HEK293 (cell line): ENCODE results near the gene MKKS.

Experiments used
- CTCF ChIA-PET: fragments of 350-600 bp; formaldehyde crosslinking; extraction: SDS; loops from one replicate; lab custom pipeline; 2021; ENCODE audit warnings: antibody characterized with exemption; lab: Yijun Ruan, JAX
- POLR2A ChIA-PET: fragments of 300-600 bp; formaldehyde crosslinking; extraction: SDS; loops from one replicate; lab custom pipeline; 2020; ENCODE audit warnings: antibody characterized with exemption, inconsistent platforms; lab: Yijun Ruan, JAX
- H3K27ac ChIP-seq: fragments of 200-500 bp; sonication (Bioruptor generic); 2 replicates; pipeline ENCODE4 v1.5.1; 2014; ENCODE audit warnings: low read depth, low read length, control low read depth, inconsistent platforms; ENCODE audit errors: extremely low read depth
- H3K36me3 ChIP-seq, 2 experiments: fragments of 200-500 bp in 1 of 2; sonication (Bioruptor generic) in 1 of 2; 1 replicate in 1 of 2; 2 replicates in 1 of 2; pipeline ENCODE4 v1.5.1; 2014 to 2017; ENCODE audit warnings: inconsistent platforms in 2 of 2, low read length in 2 of 2; ENCODE audit not compliant: control insufficient read depth in 2 of 2, insufficient read depth in 1 of 2
- H3K4me1 ChIP-seq: fragments of 200-500 bp; sonication (Bioruptor generic); 2 replicates; pipeline ENCODE4 v1.5.1; 2014; ENCODE audit warnings: mild to moderate bottlenecking, low read length, inconsistent platforms; ENCODE audit not compliant: control insufficient read depth, insufficient read depth
- H3K4me3 ChIP-seq: 2 replicates; pipeline ENCODE4 v1.5.1; 2011; ENCODE audit warnings: low read depth, mild to moderate bottlenecking, control low read depth, low read length, moderate library complexity
- H3K9me3 ChIP-seq: fragments of 200-500 bp; sonication (Bioruptor generic); 2 replicates; pipeline ENCODE4 v1.5.1; 2014; ENCODE audit warnings: low read depth, low read length, inconsistent platforms; ENCODE audit not compliant: control insufficient read depth, insufficient read depth
- BCL11B ChIP-seq: fragments of 450-650 bp; formaldehyde crosslinking; IDR thresholded peaks from 2 replicates; pipeline ENCODE4 v1.5.1; 2016; ENCODE audit warnings: low read depth, missing biosample characterization, missing genetic modification characterization
- EGR2 ChIP-seq: fragments of 450-650 bp; formaldehyde crosslinking; IDR thresholded peaks from 2 replicates; pipeline ENCODE4 v1.5.1; 2016; ENCODE audit warnings: low read depth, missing biosample characterization, missing genetic modification characterization
- REPIN1 ChIP-seq: fragments of 450-650 bp; formaldehyde crosslinking; IDR thresholded peaks from 2 replicates; pipeline ENCODE4 v1.5.1; 2017; ENCODE audit warnings: missing biosample characterization, missing genetic modification characterization, low read depth
- YY1 ChIP-seq: fragments of 450-650 bp; formaldehyde crosslinking; IDR thresholded peaks from 2 replicates; pipeline ENCODE4 v1.5.1; 2018; ENCODE audit warnings: missing biosample characterization, missing genetic modification characterization
- ZBTB20 ChIP-seq: fragments of 450-650 bp; formaldehyde crosslinking; IDR thresholded peaks from 2 replicates; pipeline ENCODE4 v1.5.1; 2016; ENCODE audit warnings: missing biosample characterization, missing genetic modification characterization
- ZEB2 ChIP-seq: fragments of 450-650 bp; formaldehyde crosslinking; IDR thresholded peaks from 2 replicates; pipeline ENCODE4 v1.5.1; 2016; ENCODE audit warnings: missing biosample characterization, missing genetic modification characterization
- ZNF114 ChIP-seq: fragments of 450-650 bp; formaldehyde crosslinking; IDR thresholded peaks from 2 replicates; pipeline ENCODE4 v1.5.0; 2017; ENCODE audit warnings: missing biosample characterization, missing genetic modification characterization
- ZNF155 ChIP-seq: fragments of 450-650 bp; formaldehyde crosslinking; IDR thresholded peaks from 2 replicates; pipeline ENCODE4 v1.5.1; 2016; ENCODE audit warnings: missing biosample characterization, missing genetic modification characterization
- ZNF239 ChIP-seq: fragments of 450-650 bp; formaldehyde crosslinking; IDR thresholded peaks from 2 replicates; pipeline ENCODE4 v1.5.1; 2016; ENCODE audit warnings: missing biosample characterization, missing genetic modification characterization
- ZNF341 ChIP-seq: fragments of 450-650 bp; formaldehyde crosslinking; IDR thresholded peaks from 2 replicates; pipeline ENCODE4; 2016; ENCODE audit warnings: low read depth, missing biosample characterization, missing genetic modification characterization
- ZNF426 ChIP-seq: fragments of 450-650 bp; formaldehyde crosslinking; IDR thresholded peaks from 2 replicates; pipeline ENCODE4 v1.5.1; 2017; ENCODE audit warnings: missing biosample characterization, missing genetic modification characterization, mild to moderate bottlenecking, inconsistent platforms, moderate library complexity
- ZNF626 ChIP-seq: fragments of 450-650 bp; sonication (Bioruptor Pico); formaldehyde crosslinking; IDR thresholded peaks from 2 replicates; pipeline ENCODE4 v1.5.1; 2018; ENCODE audit warnings: missing biosample characterization, missing genetic modification characterization, inconsistent platforms
- ZNF654 ChIP-seq: fragments of 450-650 bp; formaldehyde crosslinking; IDR thresholded peaks from 2 replicates; pipeline ENCODE4 v1.5.1; 2016; ENCODE audit warnings: low read depth, missing biosample characterization, missing genetic modification characterization
- ZNF768 ChIP-seq: fragments of 450-650 bp; formaldehyde crosslinking; IDR thresholded peaks from 2 replicates; pipeline ENCODE4 v1.5.1; 2018; ENCODE audit warnings: missing biosample characterization, mild to moderate bottlenecking, missing genetic modification characterization
- TF ChIP-seq, protein P1 (sequence below): fragments of 450-650 bp; formaldehyde crosslinking; IDR thresholded peaks from 2 replicates; pipeline ENCODE4 v1.5.1; 2017; ENCODE audit warnings: missing biosample characterization, missing genetic modification characterization
- TF ChIP-seq, protein P2 (sequence below): fragments of 450-650 bp; formaldehyde crosslinking; IDR thresholded peaks from 2 replicates; pipeline ENCODE4 v1.5.1; 2016; ENCODE audit warnings: missing biosample characterization, missing genetic modification characterization, low read depth
- TF ChIP-seq, protein P3 (sequence below): fragments of 450-650 bp; formaldehyde crosslinking; IDR thresholded peaks from 2 replicates; pipeline ENCODE4 v1.5.1; 2016; ENCODE audit warnings: missing biosample characterization, missing genetic modification characterization
- TF ChIP-seq, protein P4 (sequence below): fragments of 450-650 bp; formaldehyde crosslinking; IDR thresholded peaks from 2 replicates; pipeline ENCODE4 v1.5.1; 2016; ENCODE audit warnings: missing biosample characterization, missing genetic modification characterization
- TF ChIP-seq, protein P5 (sequence below): fragments of 450-650 bp; formaldehyde crosslinking; IDR thresholded peaks from 2 replicates; pipeline ENCODE4 v1.5.0; 2017; ENCODE audit warnings: missing biosample characterization, missing genetic modification characterization, borderline replicate concordance

MKKS gene

DNA sequence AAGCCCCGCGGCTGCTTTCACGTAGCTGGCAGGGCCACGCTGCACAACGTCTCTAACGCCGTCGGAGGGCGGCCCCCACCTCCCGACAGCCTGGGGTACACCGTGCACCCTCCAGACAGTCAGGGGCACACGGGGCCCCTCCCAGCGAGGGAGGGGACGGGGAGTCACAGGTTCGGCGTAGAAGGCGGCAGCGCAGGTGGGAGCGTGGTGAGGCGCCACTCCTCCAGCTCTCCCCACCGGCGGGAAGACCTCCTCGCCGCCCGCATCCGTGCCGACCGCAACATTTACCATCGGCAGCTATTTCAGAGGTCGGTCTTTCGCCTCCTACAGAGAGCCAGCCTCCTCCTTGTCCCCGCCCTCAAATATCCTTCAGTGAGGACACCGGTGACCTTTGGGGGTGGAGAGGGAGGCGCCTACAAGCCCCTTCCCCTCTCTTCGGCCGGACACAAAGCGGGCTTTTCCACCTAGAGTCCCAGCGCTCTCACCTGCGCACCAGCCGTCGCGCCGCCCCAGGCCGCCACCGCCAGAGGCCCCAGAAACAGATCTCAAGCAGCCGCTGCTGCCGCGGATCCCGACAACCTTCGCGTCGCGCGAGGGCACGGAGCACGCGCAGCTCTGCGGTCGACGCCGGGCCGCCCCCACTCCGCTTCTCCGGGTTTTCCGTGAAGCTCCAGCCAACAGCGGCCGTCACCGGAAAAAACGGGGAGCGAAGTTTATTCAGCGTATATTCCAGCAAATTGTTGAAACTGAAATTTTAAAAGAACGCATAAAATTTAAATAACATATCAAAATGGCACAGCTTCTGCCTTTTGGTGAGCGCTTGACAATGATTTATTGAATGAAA lies at the start of gene MKKS (continued):
- TF ChIP-seq, protein P1, sequence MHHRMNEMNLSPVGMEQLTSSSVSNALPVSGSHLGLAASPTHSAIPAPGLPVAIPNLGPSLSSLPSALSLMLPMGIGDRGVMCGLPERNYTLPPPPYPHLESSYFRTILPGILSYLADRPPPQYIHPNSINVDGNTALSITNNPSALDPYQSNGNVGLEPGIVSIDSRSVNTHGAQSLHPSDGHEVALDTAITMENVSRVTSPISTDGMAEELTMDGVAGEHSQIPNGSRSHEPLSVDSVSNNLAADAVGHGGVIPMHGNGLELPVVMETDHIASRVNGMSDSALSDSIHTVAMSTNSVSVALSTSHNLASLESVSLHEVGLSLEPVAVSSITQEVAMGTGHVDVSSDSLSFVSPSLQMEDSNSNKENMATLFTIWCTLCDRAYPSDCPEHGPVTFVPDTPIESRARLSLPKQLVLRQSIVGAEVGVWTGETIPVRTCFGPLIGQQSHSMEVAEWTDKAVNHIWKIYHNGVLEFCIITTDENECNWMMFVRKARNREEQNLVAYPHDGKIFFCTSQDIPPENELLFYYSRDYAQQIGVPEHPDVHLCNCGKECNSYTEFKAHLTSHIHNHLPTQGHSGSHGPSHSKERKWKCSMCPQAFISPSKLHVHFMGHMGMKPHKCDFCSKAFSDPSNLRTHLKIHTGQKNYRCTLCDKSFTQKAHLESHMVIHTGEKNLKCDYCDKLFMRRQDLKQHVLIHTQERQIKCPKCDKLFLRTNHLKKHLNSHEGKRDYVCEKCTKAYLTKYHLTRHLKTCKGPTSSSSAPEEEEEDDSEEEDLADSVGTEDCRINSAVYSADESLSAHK (tag by site-specific recombination) = peak; percentile 47; the same call in 1 of the 2 replicates

DNA sequence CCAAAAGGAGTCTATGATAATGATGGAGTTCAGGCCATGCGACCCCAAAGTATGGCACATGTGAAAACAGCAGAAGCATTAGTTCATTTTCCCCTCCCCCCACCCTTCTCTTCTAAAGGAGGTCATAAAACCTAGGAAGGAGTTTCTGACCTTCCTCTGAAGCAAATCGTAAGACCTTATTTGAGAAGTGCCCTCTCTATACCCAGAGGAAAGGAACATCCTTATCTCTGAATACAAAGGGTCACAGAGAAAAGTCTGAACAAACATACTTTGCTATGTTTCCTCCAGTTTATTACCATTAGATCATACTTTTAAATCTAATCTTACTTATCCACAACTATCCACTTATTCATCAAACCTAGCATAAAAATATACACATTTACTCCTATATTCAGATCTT lies 49.7 kb upstream of the MKKS start:
- no peaks in the 10 kb centered on the region; a peak in 1 of 3 replicates for H3K36me3 ChIP-seq
- no peaks in the 10 kb centered on the region for H3K9me3 ChIP-seq
- POLR2A ChIA-PET = no interaction called here
- H3K4me3 ChIP-seq = no peak overlapping the region
- TF ChIP-seq, protein P2, sequence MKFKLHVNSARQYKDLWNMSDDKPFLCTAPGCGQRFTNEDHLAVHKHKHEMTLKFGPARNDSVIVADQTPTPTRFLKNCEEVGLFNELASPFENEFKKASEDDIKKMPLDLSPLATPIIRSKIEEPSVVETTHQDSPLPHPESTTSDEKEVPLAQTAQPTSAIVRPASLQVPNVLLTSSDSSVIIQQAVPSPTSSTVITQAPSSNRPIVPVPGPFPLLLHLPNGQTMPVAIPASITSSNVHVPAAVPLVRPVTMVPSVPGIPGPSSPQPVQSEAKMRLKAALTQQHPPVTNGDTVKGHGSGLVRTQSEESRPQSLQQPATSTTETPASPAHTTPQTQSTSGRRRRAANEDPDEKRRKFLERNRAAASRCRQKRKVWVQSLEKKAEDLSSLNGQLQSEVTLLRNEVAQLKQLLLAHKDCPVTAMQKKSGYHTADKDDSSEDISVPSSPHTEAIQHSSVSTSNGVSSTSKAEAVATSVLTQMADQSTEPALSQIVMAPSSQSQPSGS = no peak
- TF ChIP-seq ZBTB20 (no peak), ZNF341 (tag by site-specific recombination) (no peak), ZNF768 (no peak), ZNF239 (tag by site-specific recombination) (no peak), BCL11B (tag by site-specific recombination) (no peak), ZNF426 (tag by site-specific recombination) (no peak), ZNF626 (tag by site-specific recombination) (no peak), ZNF155 (no peak), YY1 (tag by site-specific recombination) (no peak), ZNF114 (tag by site-specific recombination) (no peak), EGR2 (tag by site-specific recombination) (no peak), ZEB2 (tag by site-specific recombination) (no peak), ZNF654 (tag by site-specific recombination) (no peak), REPIN1 (tag by site-specific recombination) (no peak)
- TF ChIP-seq, protein P3, sequence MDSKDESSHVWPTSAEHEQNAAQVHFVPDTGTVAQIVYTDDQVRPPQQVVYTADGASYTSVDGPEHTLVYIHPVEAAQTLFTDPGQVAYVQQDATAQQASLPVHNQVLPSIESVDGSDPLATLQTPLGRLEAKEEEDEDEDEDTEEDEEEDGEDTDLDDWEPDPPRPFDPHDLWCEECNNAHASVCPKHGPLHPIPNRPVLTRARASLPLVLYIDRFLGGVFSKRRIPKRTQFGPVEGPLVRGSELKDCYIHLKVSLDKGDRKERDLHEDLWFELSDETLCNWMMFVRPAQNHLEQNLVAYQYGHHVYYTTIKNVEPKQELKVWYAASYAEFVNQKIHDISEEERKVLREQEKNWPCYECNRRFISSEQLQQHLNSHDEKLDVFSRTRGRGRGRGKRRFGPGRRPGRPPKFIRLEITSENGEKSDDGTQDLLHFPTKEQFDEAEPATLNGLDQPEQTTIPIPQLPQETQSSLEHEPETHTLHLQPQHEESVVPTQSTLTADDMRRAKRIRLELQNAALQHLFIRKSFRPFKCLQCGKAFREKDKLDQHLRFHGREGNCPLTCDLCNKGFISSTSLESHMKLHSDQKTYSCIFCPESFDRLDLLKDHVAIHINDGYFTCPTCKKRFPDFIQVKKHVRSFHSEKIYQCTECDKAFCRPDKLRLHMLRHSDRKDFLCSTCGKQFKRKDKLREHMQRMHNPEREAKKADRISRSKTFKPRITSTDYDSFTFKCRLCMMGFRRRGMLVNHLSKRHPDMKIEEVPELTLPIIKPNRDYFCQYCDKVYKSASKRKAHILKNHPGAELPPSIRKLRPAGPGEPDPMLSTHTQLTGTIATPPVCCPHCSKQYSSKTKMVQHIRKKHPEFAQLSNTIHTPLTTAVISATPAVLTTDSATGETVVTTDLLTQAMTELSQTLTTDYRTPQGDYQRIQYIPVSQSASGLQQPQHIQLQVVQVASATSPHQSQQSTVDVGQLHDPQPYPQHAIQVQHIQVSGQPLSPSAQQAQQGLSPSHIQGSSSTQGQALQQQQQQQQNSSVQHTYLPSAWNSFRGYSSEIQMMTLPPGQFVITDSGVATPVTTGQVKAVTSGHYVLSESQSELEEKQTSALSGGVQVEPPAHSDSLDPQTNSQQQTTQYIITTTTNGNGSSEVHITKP (tag by site-specific recombination) = no peak
- TF ChIP-seq, protein P4, sequence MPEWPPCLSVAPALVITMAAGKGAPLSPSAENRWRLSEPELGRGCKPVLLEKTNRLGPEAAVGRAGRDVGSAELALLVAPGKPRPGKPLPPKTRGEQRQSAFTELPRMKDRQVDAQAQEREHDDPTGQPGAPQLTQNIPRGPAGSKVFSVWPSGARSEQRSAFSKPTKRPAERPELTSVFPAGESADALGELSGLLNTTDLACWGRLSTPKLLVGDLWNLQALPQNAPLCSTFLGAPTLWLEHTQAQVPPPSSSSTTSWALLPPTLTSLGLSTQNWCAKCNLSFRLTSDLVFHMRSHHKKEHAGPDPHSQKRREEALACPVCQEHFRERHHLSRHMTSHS (tag by site-specific recombination) = no peak
- TF ChIP-seq, protein P5, sequence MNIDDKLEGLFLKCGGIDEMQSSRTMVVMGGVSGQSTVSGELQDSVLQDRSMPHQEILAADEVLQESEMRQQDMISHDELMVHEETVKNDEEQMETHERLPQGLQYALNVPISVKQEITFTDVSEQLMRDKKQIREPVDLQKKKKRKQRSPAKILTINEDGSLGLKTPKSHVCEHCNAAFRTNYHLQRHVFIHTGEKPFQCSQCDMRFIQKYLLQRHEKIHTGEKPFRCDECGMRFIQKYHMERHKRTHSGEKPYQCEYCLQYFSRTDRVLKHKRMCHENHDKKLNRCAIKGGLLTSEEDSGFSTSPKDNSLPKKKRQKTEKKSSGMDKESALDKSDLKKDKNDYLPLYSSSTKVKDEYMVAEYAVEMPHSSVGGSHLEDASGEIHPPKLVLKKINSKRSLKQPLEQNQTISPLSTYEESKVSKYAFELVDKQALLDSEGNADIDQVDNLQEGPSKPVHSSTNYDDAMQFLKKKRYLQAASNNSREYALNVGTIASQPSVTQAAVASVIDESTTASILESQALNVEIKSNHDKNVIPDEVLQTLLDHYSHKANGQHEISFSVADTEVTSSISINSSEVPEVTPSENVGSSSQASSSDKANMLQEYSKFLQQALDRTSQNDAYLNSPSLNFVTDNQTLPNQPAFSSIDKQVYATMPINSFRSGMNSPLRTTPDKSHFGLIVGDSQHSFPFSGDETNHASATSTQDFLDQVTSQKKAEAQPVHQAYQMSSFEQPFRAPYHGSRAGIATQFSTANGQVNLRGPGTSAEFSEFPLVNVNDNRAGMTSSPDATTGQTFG (tag by site-specific recombination) = no peak
- H3K27ac ChIP-seq = no peak overlapping the region
- CTCF ChIA-PET = no interaction called here
- H3K4me1 ChIP-seq = peaks cover 8% of the 10 kb centered on the region; the same call in 1 of the 2 replicates
